GM20000 (cell line): ENCODE results near the gene MED12L.

Source experiments
- DNase-seq: peaks from one replicate; pipeline ENCODE4 v3.0.0; 2012; ENCODE audit warnings: low spot score
- TF ChIP-seq, protein P1 (sequence below): IDR thresholded peaks from 2 replicates; pipeline ENCODE4 v1.5.1; 2012; ENCODE audit warnings: mild to moderate bottlenecking, control low read depth; ENCODE audit errors: extremely low read depth, missing control alignments

The MED12L gene

DNA sequence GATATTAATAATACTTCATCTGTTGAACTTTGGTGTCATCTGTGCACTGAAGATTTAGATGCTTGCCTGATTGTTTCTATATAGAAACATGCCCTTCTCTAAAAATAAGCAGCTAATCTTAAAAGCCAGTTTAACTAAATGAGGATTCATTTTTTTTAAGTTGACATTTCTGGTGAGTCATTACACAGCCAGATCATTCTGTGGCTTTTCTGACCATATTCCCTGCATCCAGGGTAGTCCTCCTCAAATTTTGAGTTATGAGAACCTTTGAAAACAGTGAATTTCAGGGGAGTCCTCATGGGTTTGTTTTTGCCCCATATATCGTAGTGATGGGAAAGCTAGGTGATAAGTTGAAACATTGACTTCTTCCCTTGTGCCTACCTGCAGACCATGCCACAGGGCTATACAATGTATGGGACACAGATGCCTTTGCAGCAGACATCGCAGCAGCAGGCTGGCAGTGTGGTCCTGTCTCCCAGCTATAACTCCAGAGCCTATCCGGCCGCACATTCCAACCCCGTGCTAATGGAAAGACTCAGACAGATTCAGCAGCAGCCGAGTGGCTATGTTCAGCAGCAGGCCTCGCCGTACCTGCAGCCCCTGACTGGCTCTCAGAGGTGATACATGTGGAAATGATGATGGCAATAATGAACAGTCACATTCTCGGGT, 325.6 kb downstream of the MED12L start:
- no peak for DNase-seq

DNA sequence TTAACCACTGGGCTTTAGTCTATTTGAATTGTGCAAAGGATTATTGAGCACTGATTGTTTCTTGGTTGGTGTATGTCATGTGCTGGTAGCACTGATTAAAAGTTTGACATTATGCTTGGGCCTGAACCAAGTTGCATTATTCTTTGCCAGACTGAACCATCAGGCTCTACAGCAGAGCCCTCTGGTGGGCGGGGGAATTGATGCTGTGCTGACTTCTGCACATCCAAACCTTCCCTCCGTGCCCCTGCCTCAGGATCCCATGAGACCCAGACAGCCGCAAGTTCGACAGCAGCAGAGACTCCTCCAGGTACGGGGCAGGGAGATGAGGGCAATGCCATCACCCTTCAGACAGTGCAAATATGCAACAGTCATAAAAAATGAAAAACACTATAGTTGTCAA, 327.5 kb downstream of the MED12L start:
- TF ChIP-seq, protein P1, sequence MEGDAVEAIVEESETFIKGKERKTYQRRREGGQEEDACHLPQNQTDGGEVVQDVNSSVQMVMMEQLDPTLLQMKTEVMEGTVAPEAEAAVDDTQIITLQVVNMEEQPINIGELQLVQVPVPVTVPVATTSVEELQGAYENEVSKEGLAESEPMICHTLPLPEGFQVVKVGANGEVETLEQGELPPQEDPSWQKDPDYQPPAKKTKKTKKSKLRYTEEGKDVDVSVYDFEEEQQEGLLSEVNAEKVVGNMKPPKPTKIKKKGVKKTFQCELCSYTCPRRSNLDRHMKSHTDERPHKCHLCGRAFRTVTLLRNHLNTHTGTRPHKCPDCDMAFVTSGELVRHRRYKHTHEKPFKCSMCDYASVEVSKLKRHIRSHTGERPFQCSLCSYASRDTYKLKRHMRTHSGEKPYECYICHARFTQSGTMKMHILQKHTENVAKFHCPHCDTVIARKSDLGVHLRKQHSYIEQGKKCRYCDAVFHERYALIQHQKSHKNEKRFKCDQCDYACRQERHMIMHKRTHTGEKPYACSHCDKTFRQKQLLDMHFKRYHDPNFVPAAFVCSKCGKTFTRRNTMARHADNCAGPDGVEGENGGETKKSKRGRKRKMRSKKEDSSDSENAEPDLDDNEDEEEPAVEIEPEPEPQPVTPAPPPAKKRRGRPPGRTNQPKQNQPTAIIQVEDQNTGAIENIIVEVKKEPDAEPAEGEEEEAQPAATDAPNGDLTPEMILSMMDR: no peak
- no peak for DNase-seq

More for the DNA sequence above, 325.6 kb downstream of the MED12L start:
- TF ChIP-seq, protein P1: no peak

DNA sequence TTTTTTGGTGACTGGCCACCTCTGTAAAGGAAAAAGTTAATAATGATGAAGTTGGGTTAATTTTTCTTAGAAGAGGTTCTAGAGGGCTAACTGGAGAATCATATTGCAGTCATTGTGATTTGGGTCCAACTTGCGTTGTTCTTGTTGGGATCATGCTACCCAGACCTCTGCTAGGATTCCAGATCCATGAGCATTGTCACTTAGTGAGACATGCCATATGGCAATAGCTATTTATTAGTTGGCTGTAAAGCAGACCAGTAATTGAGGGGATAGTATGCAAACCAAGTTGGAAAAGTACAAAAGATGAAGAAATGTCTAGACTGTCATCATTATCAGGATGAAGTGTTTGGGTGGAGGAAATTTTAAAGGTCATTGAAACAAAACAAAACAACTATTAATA, 329.8 kb downstream of the MED12L start:
- TF ChIP-seq, protein P1: no peak
- DNase-seq: no peak

DNA sequence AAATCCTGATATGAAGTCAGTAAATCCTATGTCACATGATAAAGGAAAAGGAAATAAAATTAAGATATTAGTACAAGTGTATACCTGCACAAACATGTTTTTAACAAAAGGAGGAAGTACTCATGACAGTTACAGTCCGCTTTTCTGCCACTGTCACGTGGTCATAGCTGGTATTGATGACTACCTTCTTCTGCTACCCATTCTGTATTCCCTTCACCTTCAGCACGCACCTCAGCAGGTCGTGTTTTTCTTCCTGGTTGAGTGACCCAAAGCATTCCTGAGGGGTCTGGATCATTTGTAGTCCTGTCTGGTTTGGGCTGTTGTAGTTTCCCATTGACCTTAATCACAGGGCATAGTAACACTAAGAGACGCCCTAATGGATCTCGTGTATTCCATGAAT, 334.3 kb downstream of the MED12L start:
- TF ChIP-seq, protein P1: no peak
- DNase-seq: no peak

DNA sequence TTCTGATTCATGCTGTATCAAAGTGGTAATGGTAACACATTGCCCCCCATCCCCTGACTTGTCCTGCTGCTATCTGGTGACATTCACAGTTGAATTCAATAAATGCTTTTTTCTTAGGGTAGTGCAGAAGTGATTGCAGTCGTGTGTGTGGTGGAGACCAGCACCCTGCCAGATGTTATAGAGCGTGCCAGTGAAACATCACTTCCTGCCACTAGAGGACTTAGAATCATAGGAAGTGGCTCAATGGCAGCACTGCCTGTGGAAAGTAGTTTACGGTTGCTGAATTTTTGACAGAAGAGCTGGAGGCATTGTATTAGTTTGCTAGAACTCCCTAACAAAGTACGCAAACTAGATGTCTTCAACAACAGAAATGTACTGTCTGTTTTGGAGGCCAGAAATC, 336.5 kb downstream of the MED12L start:
- TF ChIP-seq, protein P1: no peak
- DNase-seq: no peak

DNA sequence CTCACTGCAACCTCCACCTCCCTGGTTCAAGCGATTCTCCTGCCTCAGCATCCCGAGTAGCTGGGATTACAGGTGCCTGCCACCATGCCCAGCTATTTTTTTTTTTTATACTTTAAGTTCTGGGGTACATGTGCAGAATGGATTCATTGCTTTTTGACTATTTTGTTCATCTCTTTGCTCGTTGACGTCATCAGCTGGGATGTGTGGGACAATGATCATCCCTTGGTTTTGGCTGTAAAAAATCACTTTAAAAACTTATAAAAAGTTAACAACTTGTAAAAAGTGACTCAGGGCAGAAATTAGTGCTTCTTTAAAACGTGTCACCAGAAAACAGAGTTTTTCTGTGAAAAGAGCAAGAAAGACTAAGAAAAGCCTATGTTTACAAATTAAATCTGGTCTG, 337.6 kb downstream of the MED12L start:
- DNase-seq: no peak
- TF ChIP-seq, protein P1: no peak

DNA sequence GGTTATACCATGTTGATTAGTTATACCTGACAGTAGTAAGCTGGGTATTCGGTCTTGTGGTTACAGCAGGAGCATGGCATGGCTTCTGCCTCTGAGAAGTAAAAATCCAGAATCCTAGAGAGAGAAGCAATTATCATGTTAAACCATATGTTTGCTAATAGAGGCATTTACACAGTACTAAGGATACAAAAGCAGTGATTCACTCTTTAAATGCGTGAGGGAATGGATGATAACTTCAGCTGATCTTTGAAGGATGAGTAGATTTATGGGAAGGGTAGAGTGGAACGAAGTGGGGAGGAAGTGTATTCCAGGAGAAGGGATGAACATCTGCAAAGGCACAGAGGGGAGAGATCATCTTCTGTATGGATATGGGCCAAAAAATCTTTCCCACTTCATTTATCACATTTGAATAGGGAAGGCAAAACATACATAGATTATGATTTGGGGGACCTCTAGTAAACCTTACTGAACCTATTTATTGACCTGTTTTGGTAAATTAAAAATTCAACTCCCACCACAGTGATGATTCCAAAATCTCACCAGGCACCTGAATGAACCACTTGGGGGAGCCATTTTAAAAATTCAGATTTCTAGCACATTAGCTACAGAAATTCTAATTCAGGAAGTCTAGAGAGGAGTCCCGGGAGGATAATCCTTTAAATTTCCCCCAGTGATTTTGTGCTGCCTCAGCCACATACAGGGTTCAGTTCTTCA, 340.3 kb downstream of the MED12L start:
- no peak for DNase-seq
- TF ChIP-seq, protein P1: no peak
